ENCODE measurements around the gene ASTN2.

Gene ASTN2

DNA sequence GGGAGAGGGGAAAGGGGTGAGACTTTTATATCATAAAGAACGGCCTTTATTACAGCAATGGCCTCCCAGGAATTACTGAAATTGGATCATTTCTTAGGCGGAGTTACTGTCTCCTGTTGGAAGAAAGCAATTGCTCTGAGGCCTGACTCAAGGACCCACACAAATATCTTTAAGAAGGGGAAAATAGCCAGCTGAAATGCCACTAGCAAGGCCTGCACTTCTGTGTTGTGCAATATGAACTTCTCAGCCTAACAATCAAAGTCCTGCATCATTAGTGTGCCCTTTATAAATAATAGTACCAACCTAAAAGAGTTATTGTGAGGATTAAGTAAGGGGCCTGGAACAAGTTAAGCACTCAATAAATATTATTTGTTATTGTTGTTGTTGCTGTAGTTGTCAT lies 757.9 kb downstream of the ASTN2 start:
- H3K27me3 ChIP-seq (ENCODE audit: insufficient read depth, low read length) = no peaks in the 10 kb centered on the region
- 100% methylated on average over 2 of the region's 2 CpGs for WGBS
- H3K4me3 ChIP-seq (ENCODE audit: low read length) = no peak overlapping the region
- H3K9ac ChIP-seq (ENCODE audit: low read depth, low read length) = no peak overlapping the region
- no peak overlapping the region for H3K27ac ChIP-seq (ENCODE audit: low read depth, low read length)
- no peaks in the 10 kb centered on the region for H3K36me3 ChIP-seq (ENCODE audit: insufficient read depth, low read length)
- H3K9me3 ChIP-seq (ENCODE audit: insufficient read depth, low read depth, low read length) = no peaks in the 10 kb centered on the region
- H3K4me1 ChIP-seq (ENCODE audit: insufficient read depth, low read length) = peaks cover 8% of the 10 kb centered on the region; the same call in 1 of the 2 replicates

- Histone ChIP-seq H3K27me3 (ENCODE audit: insufficient read depth, low read length) (no peaks in the 10 kb centered on the region), H3K27ac (ENCODE audit: low read depth, low read length) (no peak overlapping the region), H3K4me3 (ENCODE audit: low read length) (no peak overlapping the region), H3K9ac (ENCODE audit: low read depth, low read length) (no peak overlapping the region), H3K4me1 (ENCODE audit: insufficient read depth, low read length) (peaks cover 8% of the 10 kb centered on the region; the same call in 1 of the 2 replicates), H3K9me3 (ENCODE audit: insufficient read depth, low read depth, low read length) (no peaks in the 10 kb centered on the region), H3K36me3 (ENCODE audit: insufficient read depth, low read length) (no peaks in the 10 kb centered on the region)
- 94% methylated on average over 5 of the region's 5 CpGs for WGBS
Observed at GRCh38 chr9:116656501-116656971, 758.3 kb downstream of the ASTN2 start.

GRCh38 chr9:116654059-116654355 lies 760.9 kb downstream of the ASTN2 start:
- H3K36me3 ChIP-seq (ENCODE audit: insufficient read depth, low read length) = no peaks in the 10 kb centered on the region; the same call in 1 of the 2 replicates
- no peaks in the 10 kb centered on the region for H3K27me3 ChIP-seq (ENCODE audit: insufficient read depth, low read length)
- no peak overlapping the region for H3K4me3 ChIP-seq (ENCODE audit: low read length)
- no peak overlapping the region for H3K9ac ChIP-seq (ENCODE audit: low read depth, low read length)
- 87% methylated on average over 3 of the region's 3 CpGs for WGBS
- H3K27ac ChIP-seq (ENCODE audit: low read depth, low read length) = no peak overlapping the region
- H3K4me1 ChIP-seq (ENCODE audit: insufficient read depth, low read length) = peaks cover 8% of the 10 kb centered on the region; the same call in 1 of the 2 replicates
- H3K9me3 ChIP-seq (ENCODE audit: insufficient read depth, low read depth, low read length) = no peaks in the 10 kb centered on the region

DNA sequence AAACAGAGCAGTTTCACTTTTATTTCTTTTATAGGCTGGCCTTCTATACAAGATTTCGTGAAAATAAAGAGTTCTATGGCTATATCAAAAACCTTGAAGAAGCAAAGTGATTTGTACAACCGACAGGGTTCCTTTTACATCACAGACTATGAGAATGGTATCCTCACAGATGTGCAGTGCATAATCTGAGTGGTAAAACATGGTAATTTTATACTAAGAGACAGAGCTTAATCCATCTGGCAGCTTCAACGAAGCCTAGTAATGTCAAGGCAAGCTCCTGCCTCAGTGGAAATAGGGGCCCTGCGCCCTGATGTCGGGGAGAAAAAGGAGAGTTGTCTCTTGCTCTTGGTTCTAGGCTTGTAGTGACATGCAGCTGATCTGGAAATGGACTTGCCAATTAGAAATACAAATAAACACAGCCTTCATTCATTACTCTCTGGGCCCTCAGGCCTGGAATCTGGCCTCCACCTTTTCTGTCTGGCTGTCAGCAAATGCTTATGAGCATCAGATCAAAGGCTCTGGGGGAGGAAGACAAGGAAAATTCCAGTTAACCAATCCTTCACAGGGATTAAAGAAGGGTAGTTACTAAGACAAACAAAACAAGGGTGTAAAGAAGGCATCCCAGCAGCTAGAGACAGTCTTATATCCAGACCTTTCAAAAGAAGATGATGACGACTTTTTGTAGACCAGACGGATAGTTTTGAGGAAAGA lies 761.4 kb downstream of the ASTN2 start:
- Histone ChIP-seq H3K27ac (ENCODE audit: low read depth, low read length) (no peak overlapping the region), H3K36me3 (ENCODE audit: insufficient read depth, low read length) (no peaks in the 10 kb centered on the region; the same call in 1 of the 2 replicates), H3K4me1 (ENCODE audit: insufficient read depth, low read length) (peaks cover 5% of the 10 kb centered on the region; the same call in 1 of the 2 replicates), H3K9ac (ENCODE audit: low read depth, low read length) (no peak overlapping the region), H3K4me3 (ENCODE audit: low read length) (no peak overlapping the region), H3K27me3 (ENCODE audit: insufficient read depth, low read length) (no peaks in the 10 kb centered on the region), H3K9me3 (ENCODE audit: insufficient read depth, low read depth, low read length) (no peaks in the 10 kb centered on the region)
- WGBS = 92% methylated on average over 7 of the region's 7 CpGs

DNA sequence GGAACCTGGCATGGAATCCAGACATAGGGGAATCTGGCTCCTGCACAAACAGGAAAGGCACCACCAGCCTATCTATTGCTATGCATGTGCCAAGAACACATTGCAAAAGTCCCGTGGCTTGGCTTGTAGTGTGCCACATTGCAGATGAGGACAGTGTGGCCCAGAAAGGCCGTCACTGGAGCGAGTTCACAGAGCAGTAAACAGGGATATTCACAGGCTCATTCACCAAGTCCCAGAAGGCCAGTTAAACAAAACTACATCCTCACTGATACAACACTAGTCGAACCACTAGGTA lies 767.4 kb downstream of the ASTN2 start:
- no peaks in the 10 kb centered on the region for H3K4me1 ChIP-seq (ENCODE audit: insufficient read depth, low read length)
- H3K9ac ChIP-seq (ENCODE audit: low read depth, low read length) = no peak overlapping the region
- no peaks in the 10 kb centered on the region for H3K27me3 ChIP-seq (ENCODE audit: insufficient read depth, low read length)
- no peak overlapping the region for H3K4me3 ChIP-seq (ENCODE audit: low read length)
- H3K27ac ChIP-seq (ENCODE audit: low read depth, low read length) = no peak overlapping the region
- H3K36me3 ChIP-seq (ENCODE audit: insufficient read depth, low read length) = no peaks in the 10 kb centered on the region; the same call in 1 of the 2 replicates
- no peaks in the 10 kb centered on the region for H3K9me3 ChIP-seq (ENCODE audit: insufficient read depth, low read depth, low read length)
- WGBS = 97% methylated on average over 3 of the region's 4 CpGs

DNA sequence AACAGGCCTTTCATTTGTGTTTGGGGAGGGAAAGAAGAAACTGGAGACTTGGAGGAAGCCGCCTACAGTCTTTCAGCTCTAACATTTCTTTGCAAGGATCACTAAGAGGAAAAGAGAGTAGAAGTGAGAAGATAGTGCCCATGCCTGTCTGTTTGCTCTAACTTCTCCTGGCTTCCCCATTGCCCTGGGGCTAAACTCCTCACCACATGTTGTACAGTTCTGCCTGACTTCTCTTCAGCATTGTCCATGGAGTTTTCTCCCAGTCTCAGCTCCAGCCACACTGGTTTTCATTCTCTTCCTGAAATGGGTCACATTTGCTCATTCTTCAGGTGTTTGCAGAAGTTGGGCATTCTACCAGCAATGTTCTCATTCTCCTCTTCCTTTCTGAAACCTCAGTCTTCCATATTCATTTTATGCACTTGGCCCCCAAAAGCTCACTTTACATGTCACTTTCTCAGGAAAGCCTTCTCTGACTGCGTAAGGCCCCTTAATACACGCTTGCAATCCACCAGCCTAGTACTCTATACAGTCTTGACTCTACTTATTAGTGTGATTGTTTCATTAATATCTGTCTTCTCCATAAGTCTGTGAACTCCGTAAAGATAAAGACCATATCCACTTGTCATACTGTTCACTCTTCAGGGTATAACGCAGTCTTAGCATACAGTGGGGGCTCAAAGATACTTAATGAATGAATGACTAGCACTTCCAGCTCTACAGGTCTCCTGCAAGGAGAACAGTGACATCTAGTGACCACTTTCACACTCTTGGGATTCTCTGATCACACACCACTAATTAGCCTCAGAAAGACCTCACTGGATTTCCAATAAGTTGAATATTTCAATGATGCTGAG lies 768.0 kb downstream of the ASTN2 start:
- Histone ChIP-seq H3K36me3 (ENCODE audit: insufficient read depth, low read length) (no peaks in the 10 kb centered on the region; the same call in 1 of the 2 replicates), H3K9me3 (ENCODE audit: insufficient read depth, low read depth, low read length) (no peaks in the 10 kb centered on the region), H3K27ac (ENCODE audit: low read depth, low read length) (no peak overlapping the region), H3K4me1 (ENCODE audit: insufficient read depth, low read length) (no peaks in the 10 kb centered on the region), H3K27me3 (ENCODE audit: insufficient read depth, low read length) (no peaks in the 10 kb centered on the region), H3K9ac (ENCODE audit: low read depth, low read length) (no peak overlapping the region), H3K4me3 (ENCODE audit: low read length) (no peak overlapping the region)
- WGBS = 92% methylated on average over 5 of the region's 5 CpGs

DNA sequence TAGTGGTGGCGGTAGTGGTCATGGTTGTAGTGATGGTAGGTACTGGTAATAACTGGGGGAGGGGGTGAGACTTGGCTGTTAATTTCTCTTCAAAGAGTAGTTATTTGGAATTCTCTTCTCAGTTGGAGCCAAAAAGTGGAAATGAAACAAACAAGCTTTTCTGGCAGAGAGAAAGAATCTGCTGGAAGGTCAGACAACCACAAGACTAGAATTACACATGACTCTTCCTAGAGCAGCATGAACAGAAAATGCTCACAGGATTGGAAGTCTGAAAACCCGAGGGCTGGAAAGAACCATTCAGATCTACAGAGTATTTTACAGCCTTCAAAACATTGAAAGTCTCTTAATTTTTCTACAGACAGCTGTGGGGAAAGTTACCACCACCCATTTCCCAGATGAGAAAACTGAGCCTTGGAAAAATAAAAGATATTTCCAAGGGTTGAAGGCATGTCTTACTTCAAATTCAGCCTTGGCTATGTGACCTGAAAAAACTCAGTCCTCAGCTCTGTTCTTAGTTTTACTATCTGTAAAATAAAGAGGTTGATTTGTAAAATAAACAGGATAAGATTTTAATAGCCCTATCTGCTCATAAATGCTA lies 770.7 kb downstream of the ASTN2 start:
- Histone ChIP-seq H3K9ac (ENCODE audit: low read depth, low read length) (no peak overlapping the region), H3K27ac (ENCODE audit: low read depth, low read length) (no peak overlapping the region), H3K4me3 (ENCODE audit: low read length) (no peak overlapping the region), H3K27me3 (ENCODE audit: insufficient read depth, low read length) (no peaks in the 10 kb centered on the region), H3K4me1 (ENCODE audit: insufficient read depth, low read length) (no peaks in the 10 kb centered on the region), H3K36me3 (ENCODE audit: insufficient read depth, low read length) (no peaks in the 10 kb centered on the region; the same call in 1 of the 2 replicates), H3K9me3 (ENCODE audit: insufficient read depth, low read depth, low read length) (no peaks in the 10 kb centered on the region)
- WGBS = 96% methylated on average over 2 of the region's 2 CpGs

- Histone ChIP-seq H3K9ac (ENCODE audit: low read depth, low read length) (no peak overlapping the region), H3K27ac (ENCODE audit: low read depth, low read length) (no peak overlapping the region), H3K9me3 (ENCODE audit: insufficient read depth, low read depth, low read length) (no peaks in the 10 kb centered on the region), H3K36me3 (ENCODE audit: insufficient read depth, low read length) (no peaks in the 10 kb centered on the region), H3K4me1 (ENCODE audit: insufficient read depth, low read length) (no peaks in the 10 kb centered on the region), H3K4me3 (ENCODE audit: low read length) (no peak overlapping the region), H3K27me3 (ENCODE audit: insufficient read depth, low read length) (no peaks in the 10 kb centered on the region)
- WGBS = 100% methylated on average over 1 of the region's 1 CpG
Observed at GRCh38 chr9:116643691-116644090, 771.2 kb downstream of the ASTN2 start.

GRCh38 chr9:116641292-116642059 lies 773.4 kb downstream of the ASTN2 start:
- H3K4me1 ChIP-seq (ENCODE audit: insufficient read depth, low read length) = no peaks in the 10 kb centered on the region
- no peak overlapping the region for H3K4me3 ChIP-seq (ENCODE audit: low read length)
- H3K27ac ChIP-seq (ENCODE audit: low read depth, low read length) = no peak overlapping the region
- 98% methylated on average over 1 of the region's 2 CpGs for WGBS
- no peaks in the 10 kb centered on the region for H3K9me3 ChIP-seq (ENCODE audit: insufficient read depth, low read depth, low read length)
- H3K27me3 ChIP-seq (ENCODE audit: insufficient read depth, low read length) = no peaks in the 10 kb centered on the region
- H3K36me3 ChIP-seq (ENCODE audit: insufficient read depth, low read length) = no peaks in the 10 kb centered on the region
- H3K9ac ChIP-seq (ENCODE audit: low read depth, low read length) = no peak overlapping the region

GRCh38 chr9:116639251-116639741 lies 775.6 kb downstream of the ASTN2 start:
- Histone ChIP-seq H3K36me3 (ENCODE audit: insufficient read depth, low read length) (no peaks in the 10 kb centered on the region), H3K27ac (ENCODE audit: low read depth, low read length) (no peak overlapping the region), H3K27me3 (ENCODE audit: insufficient read depth, low read length) (no peaks in the 10 kb centered on the region), H3K4me1 (ENCODE audit: insufficient read depth, low read length) (no peaks in the 10 kb centered on the region), H3K9me3 (ENCODE audit: insufficient read depth, low read depth, low read length) (no peaks in the 10 kb centered on the region), H3K4me3 (ENCODE audit: low read length) (no peak overlapping the region), H3K9ac (ENCODE audit: low read depth, low read length) (no peak overlapping the region)

Measured in HUES64 (cell line).